NCI-H345 treated with DMSO at 0.1 percent for 48 hours (cell line): ENCODE results near the gene AHRR.

Experiments used
- DNase-seq: peaks from one replicate; lab custom pipeline; 2025; ENCODE audit not compliant: unreplicated experiment; lab: John Stamatoyannopoulos, UW

Gene AHRR

GRCh38 chr5:456351-457194, 135.1 kb downstream of the AHRR start:
- DNase-seq = no peak

GRCh38 chr5:457195-457961, 135.9 kb downstream of the AHRR start:
- no peak for DNase-seq

- DNase-seq = no peak
These were observed 137.2 kb downstream of the AHRR start for GRCh38 chr5:458547-459353.

GRCh38 chr5:459562-460272, 138.2 kb downstream of the AHRR start:
- DNase-seq = no peak

- DNase-seq = no peak
These were observed 138.7 kb downstream of the AHRR start for GRCh38 chr5:460273-460625.

GRCh38 chr5:462051-462481, 140.6 kb downstream of the AHRR start:
- no peak for DNase-seq

- DNase-seq = no peak
These were observed 141.8 kb downstream of the AHRR start for GRCh38 chr5:463301-463700.

- DNase-seq = no peak
These were observed 142.4 kb downstream of the AHRR start for GRCh38 chr5:463952-464351.

GRCh38 chr5:464446-464842, 142.9 kb downstream of the AHRR start:
- no peak for DNase-seq

GRCh38 chr5:464843-465590, 143.5 kb downstream of the AHRR start:
- no peak for DNase-seq

- no peak for DNase-seq
These were observed 144.3 kb downstream of the AHRR start for GRCh38 chr5:465591-466403.

GRCh38 chr5:466661-467310, 145.3 kb downstream of the AHRR start:
- no peak for DNase-seq

GRCh38 chr5:468401-468800, 146.9 kb downstream of the AHRR start:
- DNase-seq = no peak

GRCh38 chr5:469752-470483, 148.4 kb downstream of the AHRR start:
- no peak for DNase-seq

- no peak for DNase-seq
These were observed 149.6 kb downstream of the AHRR start for GRCh38 chr5:470961-471749.

GRCh38 chr5:471750-472058, 150.2 kb downstream of the AHRR start:
- DNase-seq = no peak

GRCh38 chr5:472076-472655, 150.7 kb downstream of the AHRR start:
- no peak for DNase-seq
